Astrocyte (in vitro differentiated cells and primary cell): ENCODE data around the gene FMN1. TPM values are rescaled to one million over a fixed set of nuclear protein-coding genes. Genes with fewer than 3 reads are reported as not detected.
A peak's percentile ranks its signal among the peaks of the same experiment; 100 is the strongest.

Source experiments
- DNase-seq: peaks from one replicate; pipeline ENCODE4 v3.0.0-alpha.2; 2010; ENCODE audit warnings: low read depth
- FAIRE-seq: peaks from 2 replicates; lab custom pipeline; 2011; peaks lifted over from hg19 to GRCh38; lab: Jason Lieb, UNC
- H2AFZ ChIP-seq: 2 replicates; pipeline ENCODE4 v1.6.0; 2012; ENCODE audit warnings: low read depth, low read length, inconsistent platforms
- H3K27ac ChIP-seq: 2 replicates; pipeline ENCODE4 v1.5.1; 2011; ENCODE audit warnings: low read depth, low read length, inconsistent platforms
- H3K27me3 ChIP-seq: 2 replicates; pipeline ENCODE4 v1.6.0; 2011; ENCODE audit warnings: low read length, inconsistent platforms; ENCODE audit not compliant: insufficient read depth
- H3K36me3 ChIP-seq: 2 replicates; pipeline ENCODE4 v1.5.1; 2011; ENCODE audit warnings: low read length, inconsistent platforms; ENCODE audit not compliant: insufficient read depth
- H3K4me1 ChIP-seq: 2 replicates; pipeline ENCODE4 v1.5.1; 2011; ENCODE audit warnings: low read length, inconsistent platforms; ENCODE audit not compliant: insufficient read depth
- H3K4me2 ChIP-seq: 2 replicates; pipeline ENCODE4 v1.6.0; 2012; ENCODE audit warnings: low read length, inconsistent platforms
- H3K4me3 ChIP-seq: 2 replicates; pipeline ENCODE4 v1.5.1; 2011; ENCODE audit warnings: low read depth, mild to moderate bottlenecking, low read length, inconsistent platforms; ENCODE audit not compliant: insufficient read depth
- H3K79me2 ChIP-seq: 2 replicates; pipeline ENCODE4 v1.6.0; 2012; ENCODE audit warnings: mild to moderate bottlenecking, low read length, inconsistent platforms; ENCODE audit not compliant: insufficient read depth
- H3K9ac ChIP-seq: 2 replicates; pipeline ENCODE4 v1.6.0; 2012; ENCODE audit warnings: mild to moderate bottlenecking, low read length, inconsistent platforms
- H3K9me3 ChIP-seq: 2 replicates; pipeline ENCODE4 v1.5.1; 2012; ENCODE audit warnings: low read depth, mild to moderate bottlenecking, low read length, inconsistent platforms; ENCODE audit not compliant: insufficient read depth
- H4K20me1 ChIP-seq: 2 replicates; pipeline ENCODE4 v1.6.0; 2012; ENCODE audit warnings: low read length, inconsistent platforms; ENCODE audit not compliant: insufficient read depth
- H3K27ac Mint-ChIP-seq: one replicate; pipeline ENCODE4 v1.8.0; 2021; ENCODE audit warnings: mild to moderate bottlenecking, mixed read lengths; ENCODE audit not compliant: unreplicated experiment
- H3K27me3 Mint-ChIP-seq: one replicate; pipeline ENCODE4 v1.8.0; 2021; ENCODE audit warnings: low read depth, mixed read lengths; ENCODE audit not compliant: unreplicated experiment
- H3K36me3 Mint-ChIP-seq: one replicate; pipeline ENCODE4 v1.8.0; 2021; ENCODE audit warnings: low read depth, mixed read lengths; ENCODE audit not compliant: unreplicated experiment
- H3K4me1 Mint-ChIP-seq: one replicate; pipeline ENCODE4 v1.8.0; 2021; ENCODE audit warnings: low read depth, mixed read lengths; ENCODE audit not compliant: unreplicated experiment
- H3K4me3 Mint-ChIP-seq: one replicate; pipeline ENCODE4 v1.8.0; 2021; ENCODE audit warnings: mild to moderate bottlenecking, moderate library complexity, mixed read lengths; ENCODE audit not compliant: unreplicated experiment
- H3K9me3 Mint-ChIP-seq: one replicate; pipeline ENCODE4 v1.8.0; 2021; ENCODE audit warnings: mild to moderate bottlenecking, mixed read lengths; ENCODE audit not compliant: unreplicated experiment
- CTCF ChIP-seq: IDR thresholded peaks from 2 replicates; pipeline ENCODE4 v1.5.1; 2011; ENCODE audit warnings: low read depth, mild to moderate bottlenecking, inconsistent platforms, low read length, moderate library complexity; ENCODE audit not compliant: insufficient read depth
- EZH2 ChIP-seq: IDR thresholded peaks from 2 replicates; pipeline ENCODE4 v1.6.1; 2012; ENCODE audit warnings: mild to moderate bottlenecking, low read length, inconsistent platforms; ENCODE audit not compliant: insufficient read depth
- total RNA-seq: library from RNA; stranded (reverse); gene quantifications from 2 replicates; pipeline ENCODE4 v1.2.1, GENCODE V29; 2021

FMN1 gene
- total RNA-seq, 1 donor from 2014 or later = 5.3 TPM

GRCh38 chr15:33115191-33115861, 79.2 kb downstream of the FMN1 start:
- Histone ChIP-seq H3K79me2 (no peaks in the 10 kb centered on the region), H3K9me3 (no peaks in the 10 kb centered on the region), H3K4me2 (no peak overlapping the region), H3K27me3 (no peaks in the 10 kb centered on the region), H3K4me1 (peaks cover 4% of the 10 kb centered on the region), H3K27ac (no peak overlapping the region), H4K20me1 (no peaks in the 10 kb centered on the region), H2AFZ (no peak overlapping the region), H3K4me3 (no peak overlapping the region), H3K9ac (no peak overlapping the region), H3K36me3 (no peaks in the 10 kb centered on the region)
- FAIRE-seq = no peak
- Mint-ChIP-seq H3K27ac (no peak overlapping the region), H3K27me3 (no peaks in the 10 kb centered on the region), H3K4me1 (peaks cover 8% of the 10 kb centered on the region), H3K4me3 (no peak overlapping the region), H3K9me3 (peaks cover 4% of the 10 kb centered on the region), H3K36me3 (no peaks in the 10 kb centered on the region)
- no peak for DNase-seq
- no peak for TF ChIP-seq EZH2
- no peak for TF ChIP-seq CTCF

- no peaks in the 10 kb centered on the region for H3K9me3 ChIP-seq
- peaks cover 4% of the 10 kb centered on the region for H3K9me3 Mint-ChIP-seq
- FAIRE-seq (no peak), DNase-seq (peak; percentile 26)
- no peak overlapping the region for H3K27ac ChIP-seq
- no peaks in the 10 kb centered on the region for H3K36me3 ChIP-seq
- no peak overlapping the region for H3K4me3 ChIP-seq
- H3K9ac ChIP-seq = no peak overlapping the region
- H2AFZ ChIP-seq = no peak overlapping the region
- H3K4me3 Mint-ChIP-seq = no peak overlapping the region
- no peaks in the 10 kb centered on the region for H3K36me3 Mint-ChIP-seq
- TF ChIP-seq CTCF (no peak), EZH2 (no peak)
- no peak overlapping the region for H3K27ac Mint-ChIP-seq
- H3K27me3 ChIP-seq = no peaks in the 10 kb centered on the region
- no peak overlapping the region for H3K4me2 ChIP-seq
- peaks cover 4% of the 10 kb centered on the region for H3K4me1 ChIP-seq
- H3K4me1 Mint-ChIP-seq = peaks cover 8% of the 10 kb centered on the region
- no peaks in the 10 kb centered on the region for H3K27me3 Mint-ChIP-seq
- H4K20me1 ChIP-seq = no peaks in the 10 kb centered on the region
- no peaks in the 10 kb centered on the region for H3K79me2 ChIP-seq
Observed at GRCh38 chr15:33114374-33114717, 80.2 kb downstream of the FMN1 start.

- H3K4me3 ChIP-seq = no peak overlapping the region
- no peaks in the 10 kb centered on the region for H3K9me3 ChIP-seq
- H3K27me3 Mint-ChIP-seq = no peaks in the 10 kb centered on the region
- no peak for DNase-seq
- no peak overlapping the region for H3K27ac Mint-ChIP-seq
- no peak overlapping the region for H3K4me3 Mint-ChIP-seq
- no peaks in the 10 kb centered on the region for H3K36me3 ChIP-seq
- peaks cover 4% of the 10 kb centered on the region for H3K9me3 Mint-ChIP-seq
- no peaks in the 10 kb centered on the region for H3K79me2 ChIP-seq
- H3K36me3 Mint-ChIP-seq = no peaks in the 10 kb centered on the region
- H3K4me2 ChIP-seq = no peak overlapping the region
- no peaks in the 10 kb centered on the region for H4K20me1 ChIP-seq
- TF ChIP-seq CTCF (no peak), EZH2 (no peak)
- no peak overlapping the region for H2AFZ ChIP-seq
- peaks cover 4% of the 10 kb centered on the region for H3K4me1 ChIP-seq
- H3K4me1 Mint-ChIP-seq = peaks cover 8% of the 10 kb centered on the region
- no peak overlapping the region for H3K9ac ChIP-seq
- no peak overlapping the region for H3K27ac ChIP-seq
- FAIRE-seq = peak; percentile 59
- H3K27me3 ChIP-seq = no peaks in the 10 kb centered on the region
Observed at GRCh38 chr15:33113666-33114373, 80.7 kb downstream of the FMN1 start.
